Subcutaneous abdominal adipose tissue (tissue), 5 donors: Measurements from ENCODE around the gene KLC3.

Source experiments
- H3K27ac ChIP-seq: one replicate; pipeline ENCODE4 v1.7.0; 2013; ENCODE audit warnings: low read depth, mild to moderate bottlenecking, inconsistent platforms, low read length, moderate library complexity
- H3K27me3 ChIP-seq, 5 donors: one replicate each; pipeline ENCODE4 v1.7.0; 2013; ENCODE audit warnings: low read length in 5 of 5, inconsistent platforms in 1 of 5; ENCODE audit not compliant: control insufficient read depth in 5 of 5, insufficient read depth in 4 of 5
- H3K36me3 ChIP-seq, 5 donors: one replicate each; pipeline ENCODE4 v1.7.0; 2013; ENCODE audit warnings: low read length in 5 of 5; ENCODE audit not compliant: control insufficient read depth in 5 of 5, insufficient read depth in 5 of 5
- H3K4me1 ChIP-seq, 5 donors: one replicate each; pipeline ENCODE4 v1.7.0; 2013; ENCODE audit warnings: low read length in 5 of 5, mild to moderate bottlenecking in 3 of 5, moderate library complexity in 1 of 5; ENCODE audit not compliant: control insufficient read depth in 5 of 5, insufficient read depth in 5 of 5
- H3K4me3 ChIP-seq, 5 donors: one replicate each; pipeline ENCODE4 v1.7.0; 2013; ENCODE audit warnings: low read length in 5 of 5, low read depth in 1 of 5
- H3K9ac ChIP-seq, 5 donors: one replicate each; pipeline ENCODE4 v1.7.0; 2013; ENCODE audit warnings: low read length in 5 of 5, mild to moderate bottlenecking in 4 of 5, moderate library complexity in 3 of 5
- H3K9me3 ChIP-seq, 5 donors: one replicate each; pipeline ENCODE4 v1.7.0; 2013; ENCODE audit warnings: low read length in 5 of 5; ENCODE audit not compliant: control insufficient read depth in 5 of 5
- donor health status: healthy.
- donor health status: healthy.
- donor health status: healthy.
- donor health status: healthy.
- donor health status: healthy.

The KLC3 gene

GRCh38 chr19:45352471-45352870, 11.9 kb downstream of the KLC3 start:
- no peaks in the 10 kb centered on the region for H3K4me1 ChIP-seq
- H3K9ac ChIP-seq = no peak overlapping the region
- no peaks in the 10 kb centered on the region for H3K9me3 ChIP-seq
- H3K27ac ChIP-seq = no peak overlapping the region
- H3K27me3 ChIP-seq = peaks cover 3 to 7% (median 6%) of the 10 kb centered on the region in 5 donors
- H3K4me3 ChIP-seq = no peak overlapping the region
- peaks cover 0 to 69% (median 48%) of the 10 kb centered on the region in 5 donors for H3K36me3 ChIP-seq

GRCh38 chr19:45352914-45353796, 12.6 kb downstream of the KLC3 start:
- Histone ChIP-seq H3K4me3 (no peak overlapping the region), H3K27me3 (peaks cover 0 to 2% (median under 1%) of the 10 kb centered on the region in 5 donors), H3K27ac (no peak overlapping the region), H3K4me1 (no peaks in the 10 kb centered on the region), H3K9me3 (no peaks in the 10 kb centered on the region), H3K36me3 (peaks cover 0 to 69% (median 48%) of the 10 kb centered on the region in 5 donors), H3K9ac (no peak overlapping the region)

DNA sequence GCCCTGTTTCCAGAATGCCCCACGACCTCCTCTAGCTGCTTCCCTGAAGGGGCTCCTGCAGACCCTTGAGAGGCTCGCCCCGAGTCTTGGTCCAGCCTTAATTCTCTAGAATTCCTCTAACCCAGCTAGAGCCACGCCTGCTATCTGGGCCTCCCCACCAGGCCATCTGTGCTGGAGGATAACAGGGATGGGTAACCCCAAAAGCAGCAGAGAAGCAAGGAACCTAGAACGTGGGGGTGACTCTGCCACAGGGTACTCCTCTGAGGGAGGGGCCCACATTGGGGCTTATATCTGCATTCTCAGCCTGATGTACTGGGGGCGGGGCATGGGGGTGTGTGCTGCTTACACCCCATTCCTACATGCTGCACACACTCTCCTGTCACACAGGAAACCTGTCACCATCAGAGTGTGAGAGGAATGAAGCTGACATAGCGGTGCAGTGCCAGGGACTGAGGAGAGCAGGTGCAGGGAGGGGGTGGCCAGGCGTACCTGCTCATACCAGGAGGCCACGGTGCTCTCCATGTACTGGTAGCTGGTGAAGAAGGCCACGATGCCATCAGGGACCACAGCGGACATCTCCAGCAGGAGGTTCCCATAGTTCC, 13.8 kb downstream of the KLC3 start:
- Histone ChIP-seq H3K4me3 (no peak overlapping the region), H3K36me3 (peaks cover 0 to 80% (median 54%) of the 10 kb centered on the region in 5 donors), H3K27me3 (no peaks in the 10 kb centered on the region), H3K9me3 (no peaks in the 10 kb centered on the region), H3K9ac (no peak overlapping the region), H3K4me1 (no peaks in the 10 kb centered on the region), H3K27ac (no peak overlapping the region)

- H3K27ac ChIP-seq = no peak overlapping the region
- no peaks in the 10 kb centered on the region for H3K9me3 ChIP-seq
- H3K4me1 ChIP-seq = no peaks in the 10 kb centered on the region
- no peak overlapping the region for H3K4me3 ChIP-seq
- H3K9ac ChIP-seq = no peak overlapping the region
- H3K27me3 ChIP-seq = no peaks in the 10 kb centered on the region
- peaks cover 0 to 80% (median 55%) of the 10 kb centered on the region in 5 donors for H3K36me3 ChIP-seq
Measured at GRCh38 chr19:45355402-45355801, 14.9 kb downstream of the KLC3 start.

DNA sequence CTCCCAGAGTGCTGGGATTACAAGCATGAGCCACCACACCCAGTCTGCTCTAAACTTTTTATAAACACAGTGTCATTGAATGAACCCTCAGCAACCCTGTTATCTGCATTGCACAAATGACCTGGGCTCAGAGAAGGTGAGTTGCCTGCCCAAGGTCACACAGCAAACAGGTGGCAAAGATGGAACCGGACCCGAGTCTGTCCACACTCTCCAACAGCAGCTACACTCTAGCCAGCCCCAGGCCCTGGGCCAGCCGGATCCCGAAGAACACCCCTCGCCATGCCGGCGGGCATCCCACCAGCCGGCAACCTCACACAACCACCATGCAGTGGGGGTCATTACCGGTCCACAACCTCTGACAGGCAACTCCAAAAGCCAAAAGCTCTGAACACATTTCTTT, 15.4 kb downstream of the KLC3 start:
- peaks cover 0 to 77% (median 55%) of the 10 kb centered on the region in 5 donors for H3K36me3 ChIP-seq

GRCh38 chr19:45356760-45357444, 16.4 kb downstream of the KLC3 start:
- Histone ChIP-seq H3K27me3 (no peaks in the 10 kb centered on the region), H3K9me3 (no peaks in the 10 kb centered on the region), H3K4me3 (no peak overlapping the region), H3K4me1 (no peaks in the 10 kb centered on the region), H3K27ac (no peak overlapping the region), H3K9ac (no peak overlapping the region), H3K36me3 (peaks cover 0 to 77% (median 55%) of the 10 kb centered on the region in 5 donors)

More for the DNA sequence above, 15.4 kb downstream of the KLC3 start:
- Histone ChIP-seq H3K27me3 (no peaks in the 10 kb centered on the region), H3K9me3 (no peaks in the 10 kb centered on the region), H3K9ac (no peak overlapping the region), H3K27ac (no peak overlapping the region), H3K4me3 (no peak overlapping the region), H3K4me1 (no peaks in the 10 kb centered on the region)

DNA sequence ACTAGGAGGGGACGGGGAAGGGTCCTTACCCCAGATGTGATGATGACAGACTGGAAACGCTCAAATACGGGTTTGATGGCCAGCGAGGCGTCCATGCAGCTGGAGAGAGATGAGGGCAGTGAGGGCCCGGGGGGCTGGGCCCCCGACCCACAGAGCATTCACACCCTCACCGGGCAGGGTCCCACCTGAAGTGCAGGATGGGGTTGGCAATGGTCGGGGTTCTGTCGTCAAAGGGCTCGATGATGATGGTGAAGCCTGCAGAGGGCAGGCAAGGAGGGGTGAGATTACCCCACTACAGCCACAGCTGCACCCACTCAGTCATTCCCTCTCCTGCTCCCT, 16.9 kb downstream of the KLC3 start:
- no peaks in the 10 kb centered on the region for H3K27me3 ChIP-seq
- no peak overlapping the region for H3K9ac ChIP-seq
- H3K4me3 ChIP-seq = no peak overlapping the region
- H3K9me3 ChIP-seq = no peaks in the 10 kb centered on the region
- H3K27ac ChIP-seq = no peak overlapping the region
- no peaks in the 10 kb centered on the region for H3K4me1 ChIP-seq
- H3K36me3 ChIP-seq = peaks cover 0 to 74% (median 53%) of the 10 kb centered on the region in 5 donors

DNA sequence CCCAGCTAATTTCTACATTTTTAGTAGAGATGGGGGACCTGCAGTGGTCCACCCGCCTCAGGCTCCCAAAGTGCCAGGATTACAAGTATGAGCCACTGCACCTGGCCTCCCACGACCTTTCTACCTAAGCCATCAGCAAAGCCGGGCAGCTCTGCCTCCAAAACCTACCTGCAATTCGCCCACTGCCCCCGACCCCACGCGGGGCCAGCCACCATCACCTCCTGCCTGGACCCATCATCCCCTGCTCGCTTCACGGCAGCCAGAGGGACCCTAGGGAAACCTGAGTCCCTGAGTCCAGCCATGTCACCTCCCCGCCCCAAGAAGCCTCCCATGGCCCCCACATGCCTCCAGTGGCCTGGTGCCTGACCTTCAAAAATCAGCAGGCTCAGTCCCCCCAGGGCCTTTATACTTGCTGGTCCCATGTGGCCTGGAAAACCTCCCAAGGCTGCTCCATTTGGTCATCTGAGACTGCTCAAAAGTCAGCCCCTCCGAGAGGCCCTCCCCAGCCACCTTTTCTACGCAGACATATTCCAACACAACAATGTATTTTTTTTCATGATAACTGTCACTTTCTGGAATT, 17.8 kb downstream of the KLC3 start:
- no peak overlapping the region for H3K9ac ChIP-seq
- H3K4me1 ChIP-seq = no peaks in the 10 kb centered on the region
- no peak overlapping the region for H3K4me3 ChIP-seq
- no peaks in the 10 kb centered on the region for H3K9me3 ChIP-seq
- no peak overlapping the region for H3K27ac ChIP-seq
- H3K27me3 ChIP-seq = no peaks in the 10 kb centered on the region
- peaks cover 0 to 74% (median 49%) of the 10 kb centered on the region in 5 donors for H3K36me3 ChIP-seq

DNA sequence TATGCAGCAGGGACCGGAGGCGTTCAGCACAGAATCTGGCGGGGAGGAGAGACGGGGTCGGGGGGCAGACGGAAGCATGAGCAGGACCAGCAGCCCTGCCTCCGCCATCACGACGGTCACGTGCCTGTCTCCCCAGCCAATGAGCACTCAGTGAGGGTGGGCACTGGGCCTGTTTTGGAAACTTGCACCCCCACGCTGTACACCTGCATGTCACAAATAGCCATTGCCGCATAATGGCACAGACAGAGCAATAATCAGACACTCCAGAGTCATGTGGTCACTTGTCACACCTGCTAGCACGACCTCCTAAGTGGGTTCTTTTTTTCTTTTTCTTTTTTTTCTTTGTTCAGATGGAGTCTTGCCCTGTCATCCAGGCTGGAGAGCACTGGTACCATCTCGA, 21.1 kb downstream of the KLC3 start:
- no peak overlapping the region for H3K27ac ChIP-seq
- H3K27me3 ChIP-seq = no peaks in the 10 kb centered on the region
- H3K9me3 ChIP-seq = no peaks in the 10 kb centered on the region
- H3K36me3 ChIP-seq = peaks cover 0 to 59% (median 34%) of the 10 kb centered on the region in 5 donors
- no peak overlapping the region for H3K4me3 ChIP-seq
- H3K4me1 ChIP-seq = no peaks in the 10 kb centered on the region
- H3K9ac ChIP-seq = no peak overlapping the region
